Adipose tissue (tissue), 3 donors: ENCODE measurements around the gene SPRR4. TPM values are rescaled to one million over a fixed set of nuclear protein-coding genes. Genes with fewer than 3 reads are reported as not detected.

Source experiments
- H3K27ac ChIP-seq: one replicate; pipeline ENCODE4 v1.5.1; 2013; ENCODE audit warnings: low read depth, low read length
- WGBS, 3 donors: extraction: QIAGEN DNeasy Blood & Tissue Kit; methylation state at CpG; one replicate each; pipeline ENCODE4 v1.1.7; 2013; 5-methylcytosine and 5-hydroxymethylcytosine counted together
- polyA plus RNA-seq, 3 donors: library from polyadenylated mRNA; stranded (reverse); fragments of 200-250 nt; gene quantifications; one replicate each; pipeline ENCODE4 v1.2.3, GENCODE V29; 2013
- donor health status: healthy with polysubstance abuse.
- donor health status: Bipolar disorder and iron deficiency.
- donor health status: healthy.

SPRR4 gene
- polyA plus RNA-seq, 3 donors = not detected

DNA sequence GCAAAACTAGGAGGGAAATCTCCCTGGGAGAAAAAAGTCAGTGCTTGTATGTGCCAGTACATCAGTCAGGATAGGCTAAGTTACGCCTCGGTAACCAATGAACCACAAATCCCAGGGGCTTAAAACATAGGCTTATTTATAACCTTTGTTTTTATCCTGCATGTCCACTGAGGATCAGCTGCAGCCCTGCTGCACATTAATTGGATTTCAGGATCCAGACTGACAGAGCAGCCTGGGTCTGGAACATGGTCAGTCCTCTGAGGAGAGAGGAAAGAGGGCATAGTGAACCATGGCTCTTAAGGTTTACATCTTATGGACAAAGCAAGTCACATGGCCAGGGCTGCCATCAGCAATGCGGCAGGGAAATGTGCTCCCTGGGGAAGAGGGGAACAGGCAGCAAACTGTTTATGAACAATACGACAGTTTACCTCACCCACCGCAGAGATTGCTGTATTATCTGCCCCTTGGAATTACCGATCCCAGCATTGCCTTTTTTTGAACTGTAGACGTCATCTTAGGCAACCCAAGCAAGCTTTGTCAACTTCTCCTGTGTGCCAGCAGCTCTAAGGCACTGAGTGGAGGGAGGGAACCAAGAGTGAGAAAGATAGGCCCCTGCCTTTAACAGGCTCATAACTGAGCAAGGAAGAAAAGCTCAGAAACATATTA, 9.1 kb upstream of the SPRR4 start:
- no peak overlapping the region for H3K27ac ChIP-seq
- WGBS, 3 donors = 73 to 84% (median 82%) methylated on average over 7 of the region's 7 CpGs

GRCh38 chr1:152962876-152963415, 7.5 kb upstream of the SPRR4 start:
- WGBS, 3 donors = 70 to 77% (median 76%) methylated on average over 2 of the region's 2 CpGs
- no peak overlapping the region for H3K27ac ChIP-seq

GRCh38 chr1:152964536-152964935, 5.9 kb upstream of the SPRR4 start:
- H3K27ac ChIP-seq = no peak overlapping the region
- WGBS, 3 donors = 56 to 81% (median 64%) methylated on average over 1 of the region's 1 CpG

GRCh38 chr1:152965853-152966252, 4.6 kb upstream of the SPRR4 start:
- WGBS, 3 donors = 65 to 76% (median 69%) methylated on average over 4 of the region's 4 CpGs
- H3K27ac ChIP-seq = no peak overlapping the region

- no peak overlapping the region for H3K27ac ChIP-seq
- WGBS, 3 donors = 37 to 74% (median 65%) methylated on average over 7 of the region's 7 CpGs
These were observed 3.2 kb upstream of the SPRR4 start for GRCh38 chr1:152967201-152967600.

GRCh38 chr1:152968248-152968647, 2.2 kb upstream of the SPRR4 start:
- 57 to 68% (median 59%) methylated on average over 2 of the region's 2 CpGs for WGBS, 3 donors
- H3K27ac ChIP-seq = no peak overlapping the region

DNA sequence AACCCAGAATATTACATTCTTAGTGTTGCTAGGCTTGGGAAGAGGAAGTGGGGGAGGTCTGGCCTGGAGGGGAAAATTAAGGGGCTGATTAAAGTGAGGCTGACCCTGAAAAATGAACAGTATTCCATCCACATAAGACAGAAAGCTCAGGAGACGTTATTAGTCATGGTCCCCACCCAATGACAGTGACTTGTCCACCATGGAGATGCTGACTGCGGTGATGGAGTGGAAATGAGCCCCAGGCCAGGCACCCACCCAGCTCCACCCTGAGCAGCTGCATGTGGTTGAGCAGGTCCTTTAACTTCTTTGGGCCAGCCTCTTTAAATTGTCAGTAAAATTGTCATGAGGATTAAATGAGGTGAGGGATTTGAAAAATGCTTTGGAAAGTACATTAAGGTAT, 1.4 kb upstream of the SPRR4 start:
- 74 to 88% (median 76%) methylated on average over 2 of the region's 2 CpGs for WGBS, 3 donors
- H3K27ac ChIP-seq = no peak overlapping the region

GRCh38 chr1:152972196-152972886, 1.9 kb downstream of the SPRR4 start:
- H3K27ac ChIP-seq = no peak overlapping the region
- WGBS, 3 donors = 77 to 80% (median 80%) methylated on average over 4 of the region's 4 CpGs

- H3K27ac ChIP-seq = no peak overlapping the region
- 64 to 75% (median 74%) methylated on average over 1 of the region's 1 CpG for WGBS, 3 donors
These were observed 6.2 kb downstream of the SPRR4 start for GRCh38 chr1:152976688-152977087.

GRCh38 chr1:152977614-152978013, 7.2 kb downstream of the SPRR4 start:
- H3K27ac ChIP-seq = no peak overlapping the region

GRCh38 chr1:152980676-152981075, 10.2 kb downstream of the SPRR4 start:
- 63 to 79% (median 74%) methylated on average over 1 of the region's 1 CpG for WGBS, 3 donors
- no peak overlapping the region for H3K27ac ChIP-seq

DNA sequence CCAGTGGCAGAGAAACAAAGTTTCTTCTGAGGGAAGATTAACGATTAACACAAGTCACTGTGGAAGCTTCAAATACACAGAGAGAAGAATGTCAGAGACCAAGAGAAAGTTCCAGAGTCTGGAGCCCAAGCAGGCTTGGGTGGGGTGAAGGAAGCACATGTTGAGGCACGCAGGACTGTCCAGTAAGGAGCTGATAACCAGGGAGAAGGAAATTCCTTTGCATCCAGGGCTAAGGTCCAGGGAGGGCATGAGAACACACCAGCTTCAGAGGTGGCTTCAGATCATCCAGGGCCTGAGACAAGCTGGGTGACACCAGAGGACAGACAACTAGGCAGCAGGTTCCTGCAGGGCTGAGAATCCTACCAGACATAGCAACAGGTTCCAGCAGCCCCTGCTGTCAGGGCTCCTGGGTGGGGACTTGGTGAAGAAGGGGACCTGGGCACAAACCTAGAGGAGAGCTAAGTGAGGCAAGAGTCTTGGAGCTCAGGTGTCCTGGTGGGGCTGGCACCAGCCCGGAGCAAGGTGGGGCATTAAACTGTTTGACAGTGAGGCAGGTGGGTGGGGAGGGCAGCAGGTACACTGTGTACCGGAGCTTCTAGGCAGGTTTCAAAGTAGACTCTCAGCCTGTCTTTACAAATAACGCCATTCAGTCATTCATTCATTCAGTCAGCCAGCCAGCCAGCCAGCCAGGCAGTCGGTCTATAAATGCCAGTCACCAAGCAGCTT, 10.9 kb downstream of the SPRR4 start:
- WGBS, 3 donors = 77 to 85% (median 80%) methylated on average over 6 of the region's 6 CpGs

DNA sequence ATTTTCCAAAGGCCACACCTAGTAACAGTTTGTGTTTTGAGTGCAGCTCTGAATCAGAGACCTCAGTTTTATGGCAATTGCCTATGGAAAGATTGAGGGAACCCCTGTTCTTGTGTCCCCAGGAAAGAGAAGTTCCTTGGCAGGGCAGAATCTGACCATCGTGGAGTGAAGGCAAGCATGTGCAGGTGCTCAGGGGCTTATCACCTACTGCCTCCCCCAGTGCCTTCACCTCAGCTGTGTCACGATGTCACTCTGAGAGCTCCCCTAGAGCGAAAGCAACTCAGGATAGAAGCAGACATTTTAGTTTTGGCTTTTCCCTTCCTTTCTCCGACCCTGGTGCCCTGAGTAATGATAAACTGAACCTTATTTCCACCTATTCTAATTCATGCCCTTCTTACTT, 11.6 kb downstream of the SPRR4 start:
- 82 to 85% (median 83%) methylated on average over 4 of the region's 4 CpGs for WGBS, 3 donors

More for the DNA sequence above, 10.9 kb downstream of the SPRR4 start:
- no peak overlapping the region for H3K27ac ChIP-seq

GRCh38 chr1:152983234-152983633, 12.8 kb downstream of the SPRR4 start:
- H3K27ac ChIP-seq = no peak overlapping the region

More for the DNA sequence above, 11.6 kb downstream of the SPRR4 start:
- H3K27ac ChIP-seq = no peak overlapping the region

GRCh38 chr1:152983743-152984142, 13.3 kb downstream of the SPRR4 start, which contains the start of gene SPRR1A:
SPRR1A (plus strand) TSS chr1:152984081; CDS start chr1:152985231, 1,150 bp downstream.
- H3K27ac ChIP-seq = no peak within 1 kb of the TSS
- 83 to 91% (median 83%) methylated on average over 3 of the region's 3 CpGs for WGBS, 3 donors

GRCh38 chr1:152986578-152986977, 16.1 kb downstream of the SPRR4 start:
- WGBS, 3 donors = 77 to 88% (median 86%) methylated on average over 2 of the region's 2 CpGs
- H3K27ac ChIP-seq = no peak overlapping the region

GRCh38 chr1:152993186-152993585, 22.7 kb downstream of the SPRR4 start:
- WGBS, 3 donors = 72 to 80% (median 76%) methylated on average over 6 of the region's 6 CpGs
- H3K27ac ChIP-seq = no peak overlapping the region

- WGBS, 3 donors = 0 to 73% (median 46%) methylated on average over 1 of the region's 1 CpG
These were observed 25.4 kb downstream of the SPRR4 start for GRCh38 chr1:152995842-152996241.

More at GRCh38 chr1:152995842-152996241, 25.4 kb downstream of the SPRR4 start:
- H3K27ac ChIP-seq = no peak overlapping the region
